Activated B cell treated with CpG ODN at 0.5 μM for 24 hours (primary cell): ENCODE measurements around the gene IRAK3. TPM values are rescaled to one million over a fixed set of nuclear protein-coding genes. Genes with fewer than 3 reads are reported as not detected.
A peak's percentile ranks its signal among the peaks of the same experiment; 100 is the strongest.

Source experiments
- ATAC-seq: fragments of 200-7000 bp; cut with Tn5 transposase; one replicate; pipeline ENCODE4 v1.10.0; 2021; ENCODE audit warnings: low read depth, mild to moderate bottlenecking, moderate library complexity
- CTCF ChIA-PET: fragments of 350-600 bp; sonication (Branson Sonifier 250); formaldehyde crosslinking; loops from one replicate; lab custom pipeline; 2021; ENCODE audit warnings: antibody characterized with exemption; lab: Charles Lee
- POLR2A ChIA-PET: fragments of 350-600 bp; sonication (Branson Sonifier 250); formaldehyde crosslinking; loops from one replicate; lab custom pipeline; 2021; ENCODE audit warnings: antibody characterized with exemption; lab: Charles Lee
- DNase-seq: peaks from one replicate; pipeline ENCODE4 v3.0.0; 2022
- H3K27ac Mint-ChIP-seq: one replicate; pipeline ENCODE4 v1.8.0; 2020; ENCODE audit warnings: mixed read lengths
- H3K27me3 Mint-ChIP-seq: one replicate; pipeline ENCODE4 v1.8.0; 2021; ENCODE audit warnings: mixed read lengths
- H3K36me3 Mint-ChIP-seq: one replicate; pipeline ENCODE4 v1.8.0; 2021; ENCODE audit warnings: low read depth, mixed read lengths
- H3K4me1 Mint-ChIP-seq: one replicate; pipeline ENCODE4 v1.8.0; 2021; ENCODE audit warnings: mixed read lengths
- H3K4me3 Mint-ChIP-seq: one replicate; pipeline ENCODE4 v1.8.0; 2020; ENCODE audit warnings: mild to moderate bottlenecking, mixed read lengths
- H3K9me3 Mint-ChIP-seq: one replicate; pipeline ENCODE4 v1.8.0; 2020; ENCODE audit warnings: mixed read lengths
- intact Hi-C: fragments of 100-400 bp; cut with micrococcal nuclease; formaldehyde crosslinking; loops from one replicate; pipeline ENCODE4 v1.15.1; 2024
- total RNA-seq: library from RNA; stranded (reverse); gene quantifications from 2 replicates; pipeline ENCODE4 v1.2.3, GENCODE V29; 2022
- TF ChIP-seq, protein P1 (sequence below): fragments of 200-600 bp; IDR thresholded peaks from one replicate; pipeline ENCODE4 v1.8.0; 2022; ENCODE audit warnings: antibody characterized with exemption, mild to moderate bottlenecking

The IRAK3 gene
- total RNA-seq, 1 donor from 2014 or later: 6.6 TPM

DNA sequence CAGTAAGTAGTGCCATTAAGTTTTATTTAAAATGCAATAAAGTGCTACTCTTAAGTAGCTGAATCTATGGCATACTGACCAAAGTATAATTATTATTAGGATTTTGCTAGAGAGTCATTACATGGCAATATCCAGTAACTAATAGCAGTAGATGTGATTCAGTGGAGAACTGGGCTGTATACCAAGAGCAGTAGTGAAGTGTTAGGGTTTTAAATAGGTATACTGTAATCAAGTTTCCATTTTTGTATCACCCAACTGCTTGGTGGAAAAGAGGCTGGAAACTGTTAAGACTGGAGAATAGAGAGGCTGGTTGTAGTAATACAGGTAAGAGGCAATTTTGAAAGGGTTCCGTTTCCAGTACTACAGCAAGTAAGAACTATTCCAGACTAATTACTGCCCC, 45.1 kb upstream of the IRAK3 start:
- H3K4me3 Mint-ChIP-seq: no peak overlapping the region
- no peak overlapping the region for H3K27ac Mint-ChIP-seq

DNA sequence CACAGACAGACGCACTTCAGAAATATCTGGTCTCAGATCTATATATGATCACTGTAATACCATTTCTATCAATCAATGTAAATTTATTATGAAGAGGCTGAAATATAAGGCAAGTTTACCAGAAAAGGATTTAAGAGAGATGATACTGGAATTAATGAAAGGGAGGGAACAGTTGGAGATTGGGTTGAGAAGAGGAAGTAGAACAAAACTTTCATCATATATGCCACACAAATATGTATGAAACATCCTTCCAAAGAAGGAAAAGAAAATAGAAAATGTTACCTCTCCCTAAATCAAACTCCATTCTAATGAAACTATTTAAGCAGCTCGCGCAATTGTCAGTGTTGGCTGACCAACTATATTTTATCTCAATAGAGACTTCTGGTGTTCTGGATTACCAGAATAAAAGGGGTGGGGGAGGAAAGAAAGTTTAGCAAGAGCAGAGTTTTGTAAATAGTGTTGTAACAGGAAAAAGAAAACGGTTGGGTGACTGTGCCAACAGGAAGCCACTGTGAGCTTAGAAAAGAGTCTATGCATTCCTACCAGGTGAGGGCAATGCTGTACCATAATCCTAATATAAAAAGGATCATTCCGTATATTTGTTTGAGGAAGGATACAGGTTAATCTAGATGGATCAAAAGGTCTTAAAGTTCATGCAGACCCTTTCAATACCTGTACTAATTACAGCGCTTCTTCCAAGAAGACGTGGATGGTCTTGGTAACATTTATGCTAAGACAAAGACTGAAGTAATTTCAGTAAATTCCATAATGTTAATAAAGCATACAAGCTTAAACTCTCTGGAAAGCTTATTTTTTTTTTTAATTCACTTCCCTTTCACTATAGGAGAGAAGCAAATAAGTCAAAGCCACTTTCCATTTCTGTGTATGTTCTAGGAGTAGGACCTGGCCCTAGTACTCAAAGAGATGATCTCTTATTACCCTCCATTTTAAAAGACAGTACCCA, 43.9 kb upstream of the IRAK3 start:
- POLR2A ChIA-PET: interaction anchor here (0.8 to 1.4 kb wide), 3 partner anchors 13 to 24 kb away, joined by 3 read pairs; no protein-coding TSS in a partner anchor
- Mint-ChIP-seq H3K27ac (peak overlapping the region; percentile 56), H3K27me3 (no peaks in the 10 kb centered on the region)

More for the DNA sequence above, 45.1 kb upstream of the IRAK3 start:
- intact Hi-C loops: loop anchor here (2.0 kb wide), 2 partner anchors 549 to 717 kb away; no protein-coding TSS in a partner anchor
- ATAC-seq (no peak), DNase-seq (no peak)
- H3K9me3 Mint-ChIP-seq: peaks cover 7% of the 10 kb centered on the region
- TF ChIP-seq, protein P1, sequence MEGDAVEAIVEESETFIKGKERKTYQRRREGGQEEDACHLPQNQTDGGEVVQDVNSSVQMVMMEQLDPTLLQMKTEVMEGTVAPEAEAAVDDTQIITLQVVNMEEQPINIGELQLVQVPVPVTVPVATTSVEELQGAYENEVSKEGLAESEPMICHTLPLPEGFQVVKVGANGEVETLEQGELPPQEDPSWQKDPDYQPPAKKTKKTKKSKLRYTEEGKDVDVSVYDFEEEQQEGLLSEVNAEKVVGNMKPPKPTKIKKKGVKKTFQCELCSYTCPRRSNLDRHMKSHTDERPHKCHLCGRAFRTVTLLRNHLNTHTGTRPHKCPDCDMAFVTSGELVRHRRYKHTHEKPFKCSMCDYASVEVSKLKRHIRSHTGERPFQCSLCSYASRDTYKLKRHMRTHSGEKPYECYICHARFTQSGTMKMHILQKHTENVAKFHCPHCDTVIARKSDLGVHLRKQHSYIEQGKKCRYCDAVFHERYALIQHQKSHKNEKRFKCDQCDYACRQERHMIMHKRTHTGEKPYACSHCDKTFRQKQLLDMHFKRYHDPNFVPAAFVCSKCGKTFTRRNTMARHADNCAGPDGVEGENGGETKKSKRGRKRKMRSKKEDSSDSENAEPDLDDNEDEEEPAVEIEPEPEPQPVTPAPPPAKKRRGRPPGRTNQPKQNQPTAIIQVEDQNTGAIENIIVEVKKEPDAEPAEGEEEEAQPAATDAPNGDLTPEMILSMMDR: no peak
- ChIA-PET CTCF (no interaction called here), POLR2A (no interaction called here)
- no peaks in the 10 kb centered on the region for H3K27me3 Mint-ChIP-seq
- peaks cover 90% of the 10 kb centered on the region for H3K36me3 Mint-ChIP-seq
- peaks cover 17% of the 10 kb centered on the region for H3K4me1 Mint-ChIP-seq

DNA sequence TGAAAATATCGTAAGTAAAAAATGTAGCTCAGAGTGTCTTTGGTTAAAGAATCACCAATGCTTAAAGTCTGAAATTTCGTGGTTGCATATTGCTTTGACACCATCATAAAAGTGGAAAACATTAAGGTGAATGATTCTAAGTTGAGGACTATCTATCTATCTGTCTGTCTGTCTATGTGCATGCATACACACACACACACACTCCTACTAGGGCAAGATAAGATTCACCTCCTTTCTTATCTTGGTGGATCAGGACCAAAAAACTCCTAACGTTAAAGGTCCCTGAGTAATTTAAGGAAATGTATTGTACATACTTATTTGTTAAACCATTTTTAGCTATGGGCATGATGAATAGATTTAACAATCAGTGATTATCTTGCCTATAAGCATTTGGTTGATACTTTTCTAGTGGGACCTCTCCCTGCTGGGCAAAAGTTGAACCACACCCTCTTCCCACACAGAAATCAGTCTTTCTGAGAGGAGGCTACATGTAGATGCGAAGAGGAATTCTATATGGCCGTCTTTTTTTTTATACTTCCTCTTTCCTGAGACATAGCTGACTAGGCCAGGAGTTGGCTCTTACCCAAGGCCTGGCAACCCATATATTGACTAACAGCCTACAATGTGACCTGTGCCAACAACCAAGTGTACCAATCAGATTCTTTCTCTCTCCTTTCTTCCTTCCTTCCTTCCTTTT, 39.2 kb upstream of the IRAK3 start:
- intact Hi-C loops: loop anchor here (2.0 to 5.0 kb wide), 2 partner anchors 19 to 87 kb away; partner anchors contain the start of gene TMBIM4
- H3K27me3 Mint-ChIP-seq: no peaks in the 10 kb centered on the region
- peaks cover 64% of the 10 kb centered on the region for H3K36me3 Mint-ChIP-seq
- peaks cover 25% of the 10 kb centered on the region for H3K4me1 Mint-ChIP-seq
- ATAC-seq (no peak), DNase-seq (no peak)
- no peak overlapping the region for H3K4me3 Mint-ChIP-seq
- no peaks in the 10 kb centered on the region for H3K9me3 Mint-ChIP-seq
- POLR2A ChIA-PET: interaction anchor here (1.1 kb wide), 1 partner anchor 19 kb away, joined by 3 read pairs; the partner anchor contains the start of gene LLPH
- no peak overlapping the region for H3K27ac Mint-ChIP-seq
- CTCF ChIA-PET: interaction anchor here (1.5 kb wide), 1 partner anchor 19 kb away, joined by 3 read pairs; the partner anchor contains the start of gene LLPH
- TF ChIP-seq, protein P1: no peak

More for the DNA sequence above, 43.9 kb upstream of the IRAK3 start:
- TF ChIP-seq, protein P1: no peak
- ATAC-seq: no peak
- intact Hi-C loops: loop anchor here (1.0 to 5.0 kb wide), 4 partner anchors 92 to 716 kb away; no protein-coding TSS in a partner anchor
- Mint-ChIP-seq H3K9me3 (peaks cover 5% of the 10 kb centered on the region), H3K36me3 (peaks cover 92% of the 10 kb centered on the region), H3K4me1 (peaks cover 20% of the 10 kb centered on the region), H3K4me3 (no peak overlapping the region)
- CTCF ChIA-PET: interaction anchor here (0.7 to 1.7 kb wide), 12 partner anchors 14 to 555 kb away, joined by 3 to 8 read pairs (median 4); partner anchors contain the start of gene LLPH
- DNase-seq: no peak

DNA sequence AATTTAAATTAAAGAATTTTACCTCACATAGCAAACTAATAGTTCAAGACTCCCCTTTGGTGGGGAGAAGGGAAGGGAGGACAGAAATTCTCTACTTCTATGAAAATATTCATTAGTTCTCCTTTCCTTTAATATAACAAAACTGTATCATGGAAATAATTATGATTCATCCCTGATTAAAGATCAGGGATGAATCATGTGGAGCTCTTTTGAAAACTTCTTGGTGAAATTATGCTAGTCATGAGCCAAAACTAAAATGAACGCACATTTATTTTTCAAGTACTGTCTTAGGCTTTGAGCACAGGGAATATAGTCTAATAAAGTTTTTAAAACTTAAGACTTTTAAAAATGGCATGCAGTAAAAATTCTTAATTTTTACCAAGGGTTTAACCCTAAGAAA, 36.3 kb upstream of the IRAK3 start:
- ATAC-seq (no peak), DNase-seq (no peak)
- POLR2A ChIA-PET: no interaction called here
- no peaks in the 10 kb centered on the region for H3K27me3 Mint-ChIP-seq
- TF ChIP-seq, protein P1: no peak
- H3K9me3 Mint-ChIP-seq: no peaks in the 10 kb centered on the region
- peaks cover 58% of the 10 kb centered on the region for H3K36me3 Mint-ChIP-seq
- no peak overlapping the region for H3K4me3 Mint-ChIP-seq
- H3K4me1 Mint-ChIP-seq: peaks cover 24% of the 10 kb centered on the region
- no peak overlapping the region for H3K27ac Mint-ChIP-seq
- intact Hi-C loops: no loop called here
- CTCF ChIA-PET: interaction anchor here (0.6 kb wide), 1 partner anchor 35 kb away, joined by 4 read pairs; no protein-coding TSS in a partner anchor
